A673 (cell line): ENCODE data around the gene RNF175.
"Not testable (repeated sequence)": the region's sequence is repeated elsewhere in the genome, so short reads cannot be mapped to it uniquely, and the experiment has no call there.

Experiments used
- CTCF ChIP-seq: fragments of 300-800, 200-600 bp; sonication (generic); conservative IDR thresholded peaks from 2 replicates; pipeline ENCODE4 v1.5.1; 2017; ENCODE audit warnings: low read depth, mild to moderate bottlenecking, antibody characterized with exemption, low read length, moderate library complexity, mixed read lengths
- EZH2 ChIP-seq: fragments of 200-600 bp; sonication (generic); IDR thresholded peaks from 2 replicates; pipeline ENCODE4 v1.6.1; 2017; ENCODE audit warnings: borderline replicate concordance, low read depth, mild to moderate bottlenecking, mixed read lengths, antibody characterized with exemption, low read length; ENCODE audit not compliant: poor library complexity, severe bottlenecking

- not testable (repeated sequence) for TF ChIP-seq CTCF, EZH2
Measured at GRCh38 chr4:153666505-153666904, 93.3 kb downstream of the RNF175 start.
